Activated T-cell treated with anti-CD3 and anti-CD28 coated beads for 24 hours (primary cell): ENCODE results near the gene CES4A.
A peak's percentile ranks its signal among the peaks of the same experiment; 100 is the strongest.
"Not testable (repeated sequence)": the region's sequence is repeated elsewhere in the genome, so short reads cannot be mapped to it uniquely, and the experiment has no call there.

Source experiments
- DNase-seq: peaks from one replicate; pipeline ENCODE4 v3.0.0-alpha.2; 2020; ENCODE audit warnings: low read depth

CES4A gene

GRCh38 chr16:67022531-67023214 is 34.3 kb downstream of the CES4A start:
- DNase-seq: no peak

- DNase-seq: no peak
Measured at GRCh38 chr16:67023689-67024088, 35.3 kb downstream of the CES4A start.

DNA sequence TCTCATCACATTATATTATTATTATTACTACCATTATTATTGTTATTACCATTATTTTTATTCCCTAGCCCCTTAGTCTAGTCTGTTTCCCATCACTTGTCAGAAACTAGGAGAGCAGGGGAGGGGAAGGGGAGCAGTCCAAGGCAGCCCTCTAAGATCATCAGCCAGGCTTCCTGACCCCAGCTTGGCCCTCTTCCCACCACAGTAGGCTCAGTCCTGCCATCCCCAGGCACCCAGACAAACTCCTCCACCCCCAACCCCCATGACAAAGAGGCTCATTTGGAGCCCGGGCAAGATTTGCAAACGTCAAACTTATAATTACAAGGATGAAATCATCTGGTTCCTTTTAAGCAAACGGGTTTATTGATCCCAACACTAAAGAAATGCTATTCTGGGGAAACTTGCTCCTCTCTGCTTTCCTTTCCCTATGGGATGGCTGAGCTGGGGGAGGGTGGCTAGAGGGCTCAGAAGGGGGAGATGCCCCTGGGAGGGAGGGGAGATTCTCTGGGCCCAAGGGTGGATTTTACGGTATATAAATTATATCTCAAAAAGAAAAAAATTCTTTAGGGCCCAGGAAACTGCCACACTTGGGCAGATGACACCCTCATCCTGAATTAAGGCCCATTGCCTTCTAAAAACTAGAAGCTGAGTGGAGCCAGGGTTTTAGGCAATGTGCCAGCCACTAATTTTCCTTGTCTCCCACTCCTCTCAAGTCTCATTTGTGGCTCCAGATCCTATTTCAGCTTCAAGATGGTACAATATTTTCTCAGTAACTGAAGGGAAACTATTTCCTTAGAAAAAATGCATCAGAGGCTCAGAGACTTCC is 36.2 kb downstream of the CES4A start:
- no peak for DNase-seq

- no peak for DNase-seq
Measured at GRCh38 chr16:67025210-67025550, 36.8 kb downstream of the CES4A start.

DNA sequence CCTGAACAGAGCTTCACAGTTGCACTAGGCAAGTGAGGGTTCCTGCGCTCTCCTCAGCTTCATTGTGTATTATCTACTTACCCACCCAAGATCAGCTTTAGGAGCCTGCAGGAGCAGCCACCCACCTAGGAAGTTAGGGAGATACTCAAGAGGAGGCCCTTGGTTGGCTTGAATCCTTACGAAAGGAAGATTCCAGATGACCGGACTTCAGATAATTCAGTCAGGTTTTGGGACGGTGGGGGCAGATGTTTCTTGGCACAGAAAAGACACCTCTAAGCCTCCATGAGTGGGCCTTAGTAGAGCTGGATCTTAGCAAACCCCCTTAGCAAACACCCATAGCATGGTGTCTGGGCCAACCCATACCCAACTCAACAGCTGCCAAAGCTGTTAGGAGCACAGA is 38.2 kb downstream of the CES4A start:
- no peak for DNase-seq

DNA sequence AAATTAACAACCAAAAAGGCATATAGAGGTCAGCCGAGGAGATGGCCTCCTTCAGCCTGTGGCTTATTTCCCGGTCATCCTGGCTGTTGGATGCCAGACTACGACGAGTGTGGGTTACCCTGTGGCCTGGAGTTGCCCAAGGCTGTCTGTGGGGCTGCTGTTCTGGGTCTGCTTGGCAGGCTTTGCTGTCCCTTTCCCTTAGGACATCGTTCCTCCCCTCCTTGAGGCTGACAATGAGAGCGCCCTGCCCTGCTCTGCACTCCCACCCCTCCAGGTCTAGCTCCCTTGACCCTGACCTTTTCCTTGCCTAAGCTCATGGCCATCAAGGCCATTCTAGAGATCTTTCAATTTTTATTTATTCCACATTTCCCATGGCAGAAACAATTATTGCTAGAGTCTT is 38.7 kb downstream of the CES4A start:
- DNase-seq: no peak

DNA sequence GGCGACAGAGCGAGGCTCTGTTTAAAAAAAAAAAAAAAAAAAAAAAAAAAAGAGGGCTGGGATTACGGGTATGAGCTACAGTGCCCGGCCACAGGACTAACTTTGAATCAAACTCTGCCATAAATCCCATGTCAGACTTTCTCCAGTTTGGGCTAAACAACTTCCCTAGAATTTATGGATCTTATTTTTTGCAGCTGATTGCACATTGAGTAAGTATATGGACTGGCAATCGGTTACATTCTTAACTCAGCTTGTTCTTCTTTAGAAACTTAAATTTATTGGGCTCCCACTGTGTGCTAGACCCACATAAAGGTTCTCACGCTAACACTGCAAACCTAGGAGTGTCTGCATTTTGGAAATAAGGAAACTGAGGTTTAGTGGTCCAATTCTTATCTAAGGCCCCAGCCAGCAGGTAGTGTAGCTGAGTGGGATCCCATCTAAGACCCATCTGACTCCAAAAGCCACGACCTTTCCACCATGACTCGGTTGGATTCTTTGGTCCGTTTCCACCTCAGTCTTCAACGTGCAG is 39.8 kb downstream of the CES4A start:
- DNase-seq: no peak

DNA sequence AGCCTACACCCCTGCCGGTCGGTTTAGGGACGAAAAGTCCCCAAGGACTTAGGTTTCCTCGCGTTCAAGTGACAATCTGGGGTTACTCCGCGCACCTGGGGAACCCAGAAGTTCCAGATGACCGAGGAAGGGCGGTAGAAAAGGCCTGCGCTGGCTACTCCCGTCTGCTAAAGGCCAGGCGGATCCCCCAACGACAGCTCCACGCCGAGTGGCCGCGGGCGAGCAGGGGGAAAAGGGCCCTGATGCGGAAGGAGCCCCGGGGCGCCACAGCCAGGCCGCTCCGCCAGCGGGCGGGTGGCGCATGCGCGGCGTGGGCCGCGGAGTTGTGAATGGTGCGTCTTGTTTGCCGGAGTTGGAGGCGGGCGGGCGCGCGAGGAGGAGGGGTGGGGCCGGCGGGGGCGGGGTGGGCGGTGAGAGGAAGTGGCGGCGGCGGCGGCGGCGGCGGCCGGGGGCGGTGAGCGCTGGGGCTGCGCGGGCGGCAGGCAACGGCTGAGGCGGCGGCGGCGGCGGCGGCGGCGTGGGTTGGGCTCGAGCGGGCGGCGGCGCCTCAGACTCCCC is 40.4 kb downstream of the CES4A start, which contains the start of gene CBFB:
TSS of gene CBFB (plus strand) at position 454 of the 558 bp plus-strand sequence. CDS start 259 bp downstream, outside the sequence.
- DNase-seq: peak; percentile 83

GRCh38 chr16:67029254-67030096 is 41.1 kb downstream of the CES4A start:
- peak; percentile 48 for DNase-seq

GRCh38 chr16:67030221-67030962 is 42.0 kb downstream of the CES4A start:
- DNase-seq: no peak

- no peak for DNase-seq
Measured at GRCh38 chr16:67034487-67034886, 46.1 kb downstream of the CES4A start.

GRCh38 chr16:67035364-67035763 is 47.0 kb downstream of the CES4A start:
- DNase-seq: no peak

DNA sequence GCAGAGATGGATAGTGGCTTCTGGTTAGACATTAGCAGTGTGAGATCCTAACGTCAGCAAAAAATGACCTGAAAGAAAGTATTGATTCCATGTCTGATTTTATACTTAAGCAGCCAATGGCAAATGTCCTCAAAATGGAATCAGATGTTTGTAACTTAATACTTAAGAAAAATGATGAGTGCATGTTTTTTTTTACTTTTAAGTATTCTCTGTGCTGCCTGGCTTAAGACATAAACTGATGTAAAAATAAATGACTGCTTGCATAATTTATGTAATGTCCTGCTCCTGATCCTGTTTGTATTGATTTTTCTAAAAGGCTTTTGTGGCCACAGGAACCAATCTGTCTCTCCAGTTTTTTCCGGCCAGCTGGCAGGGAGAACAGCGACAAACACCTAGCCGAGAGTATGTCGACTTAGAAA is 47.9 kb downstream of the CES4A start:
- no peak for DNase-seq

DNA sequence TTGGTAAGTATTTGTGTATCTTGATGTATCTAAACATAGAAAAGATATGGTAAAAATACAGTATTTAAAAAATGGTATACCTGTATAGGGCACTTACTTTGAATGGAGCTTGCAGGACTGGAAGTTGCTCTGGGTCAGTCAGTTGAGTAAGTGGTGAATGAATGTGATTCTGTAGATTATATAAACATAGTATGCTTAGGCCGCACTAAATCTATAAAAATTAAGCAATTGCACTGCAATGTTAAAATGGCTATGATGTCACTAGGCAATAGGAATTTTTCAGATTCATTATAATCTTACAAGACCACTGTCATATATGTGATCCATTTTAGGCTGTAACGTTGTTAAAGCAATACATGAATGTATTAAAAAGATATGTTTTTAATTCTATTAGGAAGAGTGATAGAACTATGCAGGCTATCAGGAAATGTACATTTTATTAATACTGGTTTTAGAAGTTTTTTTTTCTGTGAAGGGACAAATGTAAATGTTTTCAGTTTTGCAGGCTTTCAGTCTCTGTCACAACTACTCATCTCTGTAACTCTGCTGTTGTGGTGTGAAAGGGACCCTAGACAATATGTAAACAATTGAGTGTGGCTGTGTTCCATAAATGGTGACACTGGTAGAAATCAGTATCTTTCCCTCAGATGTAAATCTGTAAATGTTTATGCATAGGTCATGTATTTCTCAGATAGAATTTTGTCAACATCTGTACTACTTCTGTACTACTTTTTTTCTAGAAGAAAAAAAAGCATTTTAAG is 51.1 kb downstream of the CES4A start:
- no peak for DNase-seq

DNA sequence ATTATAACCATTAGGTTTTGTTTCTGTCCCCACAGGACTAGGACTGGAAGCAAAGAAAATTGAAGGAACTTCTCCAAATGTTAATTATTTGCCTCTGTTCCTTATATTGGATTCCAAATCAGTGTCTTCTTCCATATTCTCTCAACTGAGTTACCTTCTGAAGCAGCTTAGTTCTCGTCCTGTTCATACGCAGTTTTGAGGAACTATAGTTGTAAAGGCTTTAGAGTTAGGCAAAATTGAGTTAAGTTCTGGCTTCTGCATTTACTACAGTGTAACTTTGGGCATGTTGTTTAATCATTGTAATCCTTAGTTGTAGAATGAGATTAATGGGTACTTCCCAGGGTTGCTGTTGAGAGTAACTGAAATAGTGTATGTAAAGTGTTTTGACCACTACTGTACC is 51.8 kb downstream of the CES4A start:
- no peak for DNase-seq

- DNase-seq: no peak
Measured at GRCh38 chr16:67040906-67041305, 52.5 kb downstream of the CES4A start.

- not testable (repeated sequence) for DNase-seq
Measured at GRCh38 chr16:67041520-67041919, 53.1 kb downstream of the CES4A start.

DNA sequence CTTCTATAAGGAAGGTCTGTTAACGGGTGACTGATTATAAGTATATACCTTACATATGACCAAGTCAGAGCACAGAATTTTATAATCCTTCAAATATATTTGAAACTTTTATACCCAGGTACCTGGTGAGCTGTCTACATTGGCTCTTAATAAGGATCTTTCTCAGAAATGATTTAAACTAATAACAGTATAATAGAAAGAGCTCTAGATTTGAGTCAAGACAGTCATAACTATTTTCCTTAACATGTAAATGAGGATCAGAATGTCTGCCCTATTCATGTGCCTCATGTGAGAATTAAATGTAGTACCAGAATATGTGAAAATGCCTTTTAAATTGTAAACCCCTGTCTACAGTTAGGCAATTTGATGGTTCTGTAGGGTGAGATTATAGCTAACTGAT is 55.0 kb downstream of the CES4A start:
- DNase-seq: no peak

- no peak for DNase-seq
Measured at GRCh38 chr16:67050796-67051195, 62.4 kb downstream of the CES4A start.

GRCh38 chr16:67052399-67052798 is 64.0 kb downstream of the CES4A start:
- no peak for DNase-seq
